ENCODE measurements around the gene JMJD8.

JMJD8 gene

GRCh38 chr16:637081-638018, 46.8 kb downstream of the JMJD8 start:
- DNase-seq: no peak

DNA sequence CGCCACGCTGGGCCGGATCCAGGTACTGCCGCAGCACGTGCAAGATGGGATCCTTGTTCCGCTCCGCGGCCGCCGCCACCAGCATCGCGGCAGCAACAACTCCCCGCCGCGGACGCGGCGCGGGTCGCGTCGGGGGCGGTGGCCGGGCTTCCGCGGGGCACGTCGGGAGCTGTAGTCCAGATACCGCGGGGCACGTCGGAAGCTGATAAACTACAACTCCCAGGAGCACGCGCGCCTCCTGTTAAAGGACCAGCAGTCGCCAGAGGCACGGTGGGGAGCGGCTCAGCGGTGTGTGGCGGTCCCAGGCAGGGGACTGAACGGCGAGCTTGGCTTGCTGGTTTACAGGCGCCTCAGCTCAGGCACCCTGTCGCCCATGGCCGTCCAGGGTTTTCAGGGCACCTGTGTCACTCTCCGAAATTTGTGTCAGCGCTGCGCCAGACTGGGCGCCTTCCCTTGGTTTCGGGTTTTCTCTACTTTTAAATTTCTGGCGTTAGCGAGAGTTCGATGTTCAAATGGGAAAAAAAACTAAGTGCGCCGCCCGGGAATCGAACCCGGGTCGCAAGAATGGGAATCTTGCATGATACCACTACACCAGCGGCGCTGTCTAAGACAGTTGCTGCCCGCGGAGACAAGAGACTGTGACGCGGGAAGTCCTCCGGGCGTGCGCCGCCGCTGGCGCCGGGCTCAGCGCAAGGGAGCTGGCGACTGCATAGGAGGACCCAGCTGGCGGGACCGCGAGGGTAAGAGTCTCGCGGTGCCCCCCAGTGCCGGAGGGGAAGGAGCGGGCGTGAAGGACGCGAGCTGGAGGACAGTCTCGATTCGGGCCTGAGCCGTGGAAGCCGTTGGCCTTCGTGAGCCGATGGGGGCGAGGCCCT, 47.7 kb downstream of the JMJD8 start, which contains the start of gene METTL26:
Gene METTL26, minus strand, starts transcription at position 100 of the 875 bp plus-strand sequence. Its CDS starts 15 bp downstream, at position 85.
- DNase-seq: peak; percentile 67

- no peak for DNase-seq
These were observed 48.4 kb downstream of the JMJD8 start for GRCh38 chr16:635573-636205.

DNA sequence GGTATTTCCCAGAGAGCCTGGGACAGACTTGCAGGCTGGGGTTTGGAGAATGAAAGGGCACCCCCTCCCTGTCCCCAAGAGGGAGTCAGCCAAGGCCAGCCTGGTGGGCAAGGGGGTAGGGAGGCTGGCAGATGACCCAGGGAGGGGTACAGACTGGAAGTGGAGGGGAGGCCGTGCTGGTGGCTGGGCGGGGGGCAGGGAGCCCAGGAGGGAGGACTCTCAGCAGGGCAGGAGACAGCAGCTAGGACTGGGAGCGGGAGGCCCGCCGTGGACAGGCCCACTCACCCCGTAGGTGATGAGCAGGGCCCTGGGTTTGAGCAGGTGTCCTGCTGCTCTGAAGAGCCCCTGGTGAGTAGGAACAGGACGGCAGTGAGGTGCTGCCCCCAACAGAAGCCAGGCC, 49.1 kb downstream of the JMJD8 start:
- DNase-seq: no peak

DNA sequence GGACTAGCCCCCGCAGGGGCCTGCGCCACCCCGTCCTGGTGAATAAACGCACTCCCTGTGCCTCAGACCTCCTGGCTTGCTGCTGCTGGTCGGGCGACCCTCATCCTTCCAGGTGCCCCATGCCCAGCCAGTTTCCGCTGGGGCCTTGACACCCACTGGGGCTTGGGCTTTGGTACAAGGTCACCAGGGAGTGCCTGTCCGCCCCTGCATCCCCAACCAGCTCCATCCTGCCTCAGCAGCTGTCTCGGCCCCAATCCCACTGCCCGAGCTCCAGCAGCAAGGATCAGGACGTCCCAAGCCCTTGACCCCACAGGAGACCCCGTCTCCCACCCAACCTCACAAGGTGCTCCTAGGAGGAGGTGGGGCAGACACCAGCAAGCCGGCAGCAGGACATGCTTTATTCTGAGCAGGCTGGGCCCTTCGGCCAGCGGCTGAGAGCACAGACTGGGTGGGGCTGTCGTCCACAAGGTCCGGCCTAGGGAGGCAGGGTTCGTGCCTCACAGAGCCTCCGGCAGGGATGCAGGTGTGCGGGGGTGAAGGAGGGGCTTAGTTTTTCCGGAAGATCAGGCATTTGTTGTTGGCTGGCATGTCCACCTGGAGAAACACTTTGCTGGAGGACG, 50.0 kb downstream of the JMJD8 start:
- DNase-seq: no peak

GRCh38 chr16:633336-634050, 50.6 kb downstream of the JMJD8 start:
- DNase-seq: no peak

GRCh38 chr16:632486-633335, 51.4 kb downstream of the JMJD8 start:
- DNase-seq: no peak

DNA sequence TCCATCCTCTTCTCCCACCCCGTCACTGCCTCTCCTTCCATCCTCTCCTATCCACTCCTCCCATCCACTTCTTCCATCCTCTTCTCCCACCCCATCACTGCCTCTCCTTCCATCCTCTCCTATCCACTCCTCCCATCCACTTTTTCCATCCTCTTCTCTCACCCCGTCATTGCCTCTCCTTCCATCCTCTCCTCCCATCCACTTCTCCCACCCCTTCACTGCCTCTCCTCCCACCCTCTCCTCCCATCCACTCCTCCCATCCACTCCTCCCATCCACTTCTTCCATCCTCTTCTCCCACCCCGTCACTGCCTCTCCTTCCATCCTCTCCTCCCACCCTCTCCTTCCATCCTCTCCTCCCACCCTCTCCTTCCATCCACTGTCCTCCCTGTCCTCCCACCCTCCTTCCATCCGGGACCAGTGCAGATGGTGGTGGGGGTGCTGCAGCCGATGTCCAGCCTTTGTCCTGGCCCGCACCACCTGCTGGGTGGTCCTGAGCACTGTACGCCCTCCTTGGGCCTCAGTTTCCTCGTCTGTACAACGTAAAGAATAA, 52.3 kb downstream of the JMJD8 start:
- no peak for DNase-seq
